Muscle layer of colon (tissue), 2 donors: ENCODE measurements around the gene RAB42.

Experiments
- H3K27ac ChIP-seq: one replicate; pipeline ENCODE4 v1.7.0; 2013; ENCODE audit warnings: low read depth, mild to moderate bottlenecking, low read length, moderate library complexity
- H3K27me3 ChIP-seq, 2 donors: one replicate each; pipeline ENCODE4 v1.7.0; 2013; ENCODE audit warnings: low read length in 2 of 2, mild to moderate bottlenecking in 2 of 2; ENCODE audit not compliant: insufficient read depth in 2 of 2, control insufficient read depth in 1 of 2
- H3K36me3 ChIP-seq: one replicate; pipeline ENCODE4 v1.7.0; 2013; ENCODE audit warnings: mild to moderate bottlenecking, low read length; ENCODE audit not compliant: insufficient read depth
- H3K4me1 ChIP-seq: one replicate; pipeline ENCODE4 v1.7.0; 2013; ENCODE audit warnings: mild to moderate bottlenecking, low read length; ENCODE audit not compliant: insufficient read depth
- H3K4me3 ChIP-seq, 2 donors: one replicate each; pipeline ENCODE4 v1.7.0; 2013; ENCODE audit warnings: low read length in 2 of 2, low read depth in 1 of 2, mild to moderate bottlenecking in 1 of 2, moderate library complexity in 1 of 2
- H3K9ac ChIP-seq: one replicate; pipeline ENCODE4 v1.7.0; 2013; ENCODE audit warnings: low read length
- H3K9me3 ChIP-seq: one replicate; pipeline ENCODE4 v1.7.0; 2013; ENCODE audit warnings: mild to moderate bottlenecking, low read length
- donor health status: abdominal sarcoma.
- donor health status: Adenocarcinoma of cecum.

The RAB42 gene

DNA sequence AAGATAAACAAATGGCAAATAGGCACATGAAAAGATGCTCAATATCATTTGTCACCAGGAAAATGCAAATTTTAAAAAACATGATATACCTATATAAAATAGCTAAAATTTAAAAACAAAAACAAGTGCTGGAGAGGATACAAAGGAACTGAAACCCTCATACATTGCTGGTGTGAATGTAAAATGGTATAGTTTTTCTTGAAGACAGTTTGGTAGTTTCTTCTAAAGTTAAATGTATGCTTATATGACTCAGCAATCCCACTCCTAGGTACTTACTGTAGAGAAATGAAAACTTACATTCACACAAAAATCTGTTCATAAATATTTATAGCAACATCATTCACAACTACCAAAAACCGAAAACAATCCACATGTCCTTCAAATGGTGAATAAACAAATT is 39.6 kb downstream of the RAB42 start:
- no peaks in the 10 kb centered on the region for H3K27me3 ChIP-seq
- H3K9me3 ChIP-seq: no peaks in the 10 kb centered on the region
- no peak overlapping the region for H3K9ac ChIP-seq
- H3K36me3 ChIP-seq: no peaks in the 10 kb centered on the region
- no peak overlapping the region for H3K27ac ChIP-seq
- no peaks in the 10 kb centered on the region for H3K4me1 ChIP-seq
- H3K4me3 ChIP-seq: no peak overlapping the region

DNA sequence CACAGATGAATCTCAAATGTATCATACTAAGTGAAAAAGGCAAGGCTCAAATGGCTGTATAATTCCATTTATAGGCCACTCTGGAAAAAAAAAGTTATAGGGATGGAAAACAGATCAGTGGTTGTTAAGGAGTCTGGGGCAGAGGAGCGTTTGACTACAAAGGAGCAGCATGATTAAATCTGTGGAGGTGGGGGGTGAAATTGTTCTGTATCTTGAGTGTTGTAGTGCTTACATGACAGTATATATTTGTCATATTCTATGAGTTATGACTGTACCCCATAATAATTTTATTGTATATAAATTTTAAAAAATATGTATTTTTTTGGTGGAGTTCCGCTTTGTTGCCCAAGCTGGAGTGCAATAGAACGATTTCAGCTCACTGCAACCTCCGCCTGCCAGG is 40.5 kb downstream of the RAB42 start:
- Histone ChIP-seq H3K4me1 (no peaks in the 10 kb centered on the region), H3K36me3 (no peaks in the 10 kb centered on the region), H3K9me3 (no peaks in the 10 kb centered on the region), H3K27me3 (no peaks in the 10 kb centered on the region), H3K27ac (no peak overlapping the region), H3K4me3 (no peak overlapping the region), H3K9ac (no peak overlapping the region)

DNA sequence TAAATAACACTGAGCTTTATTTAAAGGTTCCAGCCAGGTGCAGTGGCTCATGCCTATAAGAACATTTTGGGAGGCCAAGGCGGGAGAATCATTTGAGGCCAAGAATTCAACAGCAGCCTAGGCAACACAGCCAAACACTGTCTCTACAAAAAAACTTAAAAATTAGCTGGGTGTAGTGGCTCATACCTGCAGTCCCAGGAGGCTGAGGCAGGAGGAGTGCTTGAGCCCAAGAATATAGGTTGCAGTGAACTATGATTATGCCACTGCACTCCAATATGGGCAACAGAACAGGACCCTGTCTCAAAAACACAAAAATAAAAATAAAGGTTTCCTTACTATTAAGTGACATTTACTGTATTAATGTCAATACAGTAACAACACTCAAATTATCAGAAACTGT is 48.7 kb downstream of the RAB42 start:
- H3K9ac ChIP-seq: no peak overlapping the region
- H3K4me1 ChIP-seq: peaks cover 25% of the 10 kb centered on the region
- H3K36me3 ChIP-seq: no peaks in the 10 kb centered on the region
- no peak overlapping the region for H3K4me3 ChIP-seq
- no peak overlapping the region for H3K27ac ChIP-seq
- no peaks in the 10 kb centered on the region for H3K27me3 ChIP-seq
- no peaks in the 10 kb centered on the region for H3K9me3 ChIP-seq

GRCh38 chr1:28642056-28642846 is 50.2 kb downstream of the RAB42 start:
- no peaks in the 10 kb centered on the region for H3K36me3 ChIP-seq
- H3K4me1 ChIP-seq: peaks cover 25% of the 10 kb centered on the region
- peak overlapping the region; percentile 94 for H3K9ac ChIP-seq
- H3K4me3 ChIP-seq: peak overlapping the region; percentile 47 to 92
- H3K9me3 ChIP-seq: no peaks in the 10 kb centered on the region
- peak overlapping the region; percentile 82 for H3K27ac ChIP-seq
- H3K27me3 ChIP-seq: no peaks in the 10 kb centered on the region

GRCh38 chr1:28642847-28643635 is 51.0 kb downstream of the RAB42 start, which contains the start of gene TAF12:
Gene TAF12, minus strand, starts transcription at chr1:28643067. Its CDS starts 20,986 bp downstream, at chr1:28622081.
- peak within 1 kb of the TSS; percentile 94 for H3K9ac ChIP-seq
- H3K27me3 ChIP-seq: no peaks in the 10 kb centered on the region
- peaks cover 29% of the 10 kb centered on the region for H3K4me1 ChIP-seq
- no peaks in the 10 kb centered on the region for H3K36me3 ChIP-seq
- no peaks in the 10 kb centered on the region for H3K9me3 ChIP-seq
- peak within 1 kb of the TSS; percentile 47 to 92 for H3K4me3 ChIP-seq
- peak within 1 kb of the TSS; percentile 85 for H3K27ac ChIP-seq

- H3K9me3 ChIP-seq: no peaks in the 10 kb centered on the region
- no peaks in the 10 kb centered on the region for H3K27me3 ChIP-seq
- peak overlapping the region in 1 of 2 donors; percentile 92 for H3K4me3 ChIP-seq
- no peak overlapping the region for H3K27ac ChIP-seq
- H3K4me1 ChIP-seq: peaks cover 32% of the 10 kb centered on the region
- no peaks in the 10 kb centered on the region for H3K36me3 ChIP-seq
- H3K9ac ChIP-seq: peak overlapping the region; percentile 66
These were observed 52.4 kb downstream of the RAB42 start for GRCh38 chr1:28644494-28644893.
